ENCODE measurements around the gene NAV3.

GRCh38 chr12:77965790-77966189 lies 135.1 kb downstream of the NAV3 start:
- no peak for TF ChIP-seq CTCF (IDR thresholded peaks at IDR 0.05)
- no peak for TF ChIP-seq POLR2A (IDR thresholded peaks at IDR 0.05)
- no peak for TF ChIP-seq EP300 (IDR thresholded peaks at IDR 0.05)
